ENCODE results near the gene ANKRD9. TPM values are rescaled to one million over a fixed set of nuclear protein-coding genes. Genes with fewer than 3 reads are reported as not detected.

The ANKRD9 gene
- total RNA-seq (2021; ENCODE audit: unreplicated experiment) (23.7 TPM), Bru-seq, nascent RNA (percentile 40 among the genes with signal in this experiment), BruChase-seq, experiment 1, labeled RNA remaining after a 2-hour chase (percentile 54 among the genes with signal in this experiment), BruChase-seq, experiment 2, labeled RNA remaining after a 6-hour chase (percentile 61 among the genes with signal in this experiment)
- polyA plus RNA-seq (2012; ENCODE audit: insufficient read length) = 29.6 TPM
- long read RNA-seq, full-length matches to known transcripts = 48 of 60 reads
- long read RNA-seq, partial matches to known transcripts = 0 of 60 reads
- long read RNA-seq, other reads (novel, unspliced or antisense) = 12 of 60 reads

GRCh38 chr14:102509746-102510615 lies at the start of gene ANKRD9:
TSS of gene ANKRD9 (minus strand) at chr14:102509776. CDS start at chr14:102507889, 1,887 bp downstream.
- POLR2A ChIA-PET = interaction anchor here (0.6 kb wide), 1 partner anchor 15 kb away, joined by 4 read pairs; no protein-coding TSS in a partner anchor
- intact Hi-C loops (cut with micrococcal nuclease; ENCODE audit: unreplicated experiment) (no loop called here), in situ Hi-C loops (cut with HindIII; ENCODE audit: low pct_unique_long_range_greater_than_20kb, low sequenced_read_pairs) (no loop called here)
- ATAC-seq (peak; percentile 94), DNase-seq (ENCODE audit: low read depth, low spot score) (no peak)
- Histone ChIP-seq H3K4me3 (ENCODE audit: low read depth in 2 of 2, low read length in 2 of 2) (peak within 1 kb of the TSS; percentile 57 to 63), H3K27ac (ENCODE audit: low read length) (peak within 1 kb of the TSS; percentile 73), H3K36me3 (ENCODE audit: control insufficient read depth, insufficient read depth, low read length) (no peaks in the 10 kb centered on the region; the same call in 1 of the 2 replicates), H3K4me1 (ENCODE audit: control insufficient read depth, insufficient read depth, low read length) (no peaks in the 10 kb centered on the region; the same call in 1 of the 2 replicates), H3K9me3 (ENCODE audit: control insufficient read depth, insufficient read depth, low read depth, low read length) (no peaks in the 10 kb centered on the region), H3K27me3 (ENCODE audit: control insufficient read depth, insufficient read depth, low read length) (no peaks in the 10 kb centered on the region)
- CTCF ChIA-PET = interaction anchor here (0.6 kb wide), 1 partner anchor 72 kb away, joined by 3 read pairs; no protein-coding TSS in a partner anchor
- no peak for TF ChIP-seq SIN3A (IDR thresholded peaks at IDR 0.05; ENCODE audit: borderline replicate concordance, insufficient read depth, low read depth, low read length)
- no peak for TF ChIP-seq POLR2AphosphoS5 (IDR thresholded peaks at IDR 0.05; ENCODE audit: low read depth, low read length)
- TF ChIP-seq REST (IDR thresholded peaks at IDR 0.05; ENCODE audit: insufficient read depth in 1 of 2, low read depth in 2 of 2, low read length in 1 of 2) = no peak
- TF ChIP-seq, protein P1, sequence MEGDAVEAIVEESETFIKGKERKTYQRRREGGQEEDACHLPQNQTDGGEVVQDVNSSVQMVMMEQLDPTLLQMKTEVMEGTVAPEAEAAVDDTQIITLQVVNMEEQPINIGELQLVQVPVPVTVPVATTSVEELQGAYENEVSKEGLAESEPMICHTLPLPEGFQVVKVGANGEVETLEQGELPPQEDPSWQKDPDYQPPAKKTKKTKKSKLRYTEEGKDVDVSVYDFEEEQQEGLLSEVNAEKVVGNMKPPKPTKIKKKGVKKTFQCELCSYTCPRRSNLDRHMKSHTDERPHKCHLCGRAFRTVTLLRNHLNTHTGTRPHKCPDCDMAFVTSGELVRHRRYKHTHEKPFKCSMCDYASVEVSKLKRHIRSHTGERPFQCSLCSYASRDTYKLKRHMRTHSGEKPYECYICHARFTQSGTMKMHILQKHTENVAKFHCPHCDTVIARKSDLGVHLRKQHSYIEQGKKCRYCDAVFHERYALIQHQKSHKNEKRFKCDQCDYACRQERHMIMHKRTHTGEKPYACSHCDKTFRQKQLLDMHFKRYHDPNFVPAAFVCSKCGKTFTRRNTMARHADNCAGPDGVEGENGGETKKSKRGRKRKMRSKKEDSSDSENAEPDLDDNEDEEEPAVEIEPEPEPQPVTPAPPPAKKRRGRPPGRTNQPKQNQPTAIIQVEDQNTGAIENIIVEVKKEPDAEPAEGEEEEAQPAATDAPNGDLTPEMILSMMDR (IDR thresholded peaks at IDR 0.05) = no peak
- no peak for TF ChIP-seq TCF7L2 (IDR thresholded peaks at IDR 0.05; ENCODE audit: low read depth, low read length)
- BruUV-seq (replicated peaks) = no TSS peak

DNA sequence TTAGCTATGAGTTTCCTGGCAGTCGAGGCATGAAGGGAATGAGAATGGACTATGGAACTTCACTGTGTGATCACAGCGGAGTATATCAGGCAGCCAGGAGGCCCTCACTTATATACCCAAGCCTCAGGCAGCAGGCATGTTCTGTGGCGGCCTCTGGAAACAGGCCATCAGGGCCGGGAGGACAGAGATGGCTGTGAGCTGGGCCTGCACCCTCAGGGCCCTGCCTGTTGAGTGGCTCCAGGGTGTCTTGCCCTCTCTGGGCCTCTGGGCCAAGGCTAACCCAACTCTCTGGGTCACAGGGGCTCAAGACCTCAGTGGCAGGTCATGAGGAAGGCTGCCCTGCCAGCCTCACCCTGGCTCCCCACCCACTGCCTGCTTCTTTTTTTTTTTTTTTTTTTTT lies 49.0 kb upstream of the ANKRD9 start:
- no peak overlapping the region for H3K27ac ChIP-seq (ENCODE audit: low read length)
- H3K27me3 ChIP-seq (ENCODE audit: control insufficient read depth, insufficient read depth, low read length) = no peaks in the 10 kb centered on the region
- no peak for ATAC-seq
- H3K4me3 ChIP-seq (ENCODE audit: low read depth in 2 of 2, low read length in 2 of 2) = no peak overlapping the region
- POLR2A ChIA-PET = no interaction called here
- DNase-seq (ENCODE audit: low read depth, low spot score) = no peak
- CTCF ChIA-PET = no interaction called here
- intact Hi-C loops (cut with micrococcal nuclease; ENCODE audit: unreplicated experiment) (no loop called here), in situ Hi-C loops (cut with HindIII; ENCODE audit: low pct_unique_long_range_greater_than_20kb, low sequenced_read_pairs) (no loop called here)
- H3K36me3 ChIP-seq (ENCODE audit: control insufficient read depth, insufficient read depth, low read length) = no peaks in the 10 kb centered on the region
- no peaks in the 10 kb centered on the region for H3K9me3 ChIP-seq (ENCODE audit: control insufficient read depth, insufficient read depth, low read depth, low read length)
- no peaks in the 10 kb centered on the region for H3K4me1 ChIP-seq (ENCODE audit: control insufficient read depth, insufficient read depth, low read length)
- no TSS peak for BruUV-seq (replicated peaks)
- no peak for TF ChIP-seq POLR2AphosphoS5 (IDR thresholded peaks at IDR 0.05; ENCODE audit: low read depth, low read length)
- TF ChIP-seq, protein P1 (IDR thresholded peaks at IDR 0.05) = no peak
- no peak for TF ChIP-seq TCF7L2 (IDR thresholded peaks at IDR 0.05; ENCODE audit: low read depth, low read length)
- no peak for TF ChIP-seq SIN3A (IDR thresholded peaks at IDR 0.05; ENCODE audit: borderline replicate concordance, insufficient read depth, low read depth, low read length)
- TF ChIP-seq REST (IDR thresholded peaks at IDR 0.05; ENCODE audit: insufficient read depth in 1 of 2, low read depth in 2 of 2, low read length in 1 of 2) = no peak
